ENCODE data around the gene G3BP2.

The G3BP2 gene

DNA sequence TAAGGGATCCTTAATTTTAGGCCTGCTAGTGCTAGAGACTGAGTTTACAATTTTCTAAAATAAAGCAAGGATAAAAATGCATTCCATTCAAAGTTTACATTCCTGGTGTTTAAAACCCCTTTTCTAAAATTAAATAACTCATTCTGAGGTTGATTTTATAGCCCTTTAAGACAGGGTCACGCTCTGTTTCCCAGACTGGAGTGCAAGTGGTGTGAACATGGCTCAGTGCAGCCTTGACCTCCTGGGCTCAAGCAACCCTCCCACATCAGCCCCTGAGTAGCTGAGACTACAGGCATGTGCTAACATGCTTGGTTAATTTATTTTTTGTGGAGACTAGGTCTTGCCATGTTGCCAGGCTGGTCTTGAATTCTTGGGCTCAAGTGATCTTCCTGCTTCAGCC, 36.0 kb downstream of the G3BP2 start:
- DNase-seq: no peak

GRCh38 chr4:75634951-75635350, 38.3 kb downstream of the G3BP2 start:
- DNase-seq: no peak

DNA sequence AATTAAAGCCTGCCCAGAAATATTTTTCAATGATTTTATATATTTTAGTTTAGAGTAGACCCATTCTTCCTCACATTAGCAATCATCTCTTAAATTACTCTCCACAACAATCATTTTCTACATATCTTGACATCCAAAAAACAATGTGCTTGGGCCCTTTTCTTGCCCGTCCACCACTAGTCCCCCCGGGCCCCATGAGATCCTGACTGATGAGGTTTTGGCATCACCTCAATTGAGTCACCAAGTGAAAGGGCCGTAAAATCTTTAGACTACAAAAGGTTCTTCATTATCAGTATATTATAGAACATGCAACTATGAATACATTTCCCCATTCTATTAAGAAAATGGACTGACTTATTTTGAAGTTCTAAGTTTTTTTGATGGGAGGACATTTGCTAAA, 38.9 kb downstream of the G3BP2 start:
- DNase-seq: no peak

- no peak for DNase-seq
Observed at GRCh38 chr4:75633846-75634245, 39.4 kb downstream of the G3BP2 start.

DNA sequence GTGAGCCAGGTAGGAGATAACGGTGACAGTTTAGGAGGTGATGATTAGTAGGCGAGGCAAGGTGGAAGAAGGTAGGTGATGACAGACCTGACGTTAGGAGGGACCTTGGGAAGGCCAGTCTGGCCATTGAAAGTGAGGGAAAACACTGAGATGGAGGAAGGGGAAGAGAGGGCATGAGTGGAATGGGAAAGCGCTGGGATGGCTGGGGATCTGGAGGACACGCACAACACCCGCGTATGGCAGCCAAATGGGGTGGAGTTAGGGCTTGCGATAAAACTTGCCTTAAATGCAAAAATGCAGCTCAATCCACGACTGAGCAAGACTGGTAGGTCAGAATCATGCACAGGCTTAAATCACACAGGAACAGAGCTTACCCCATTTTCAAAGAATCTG, 42.3 kb downstream of the G3BP2 start:
- DNase-seq: no peak

DNA sequence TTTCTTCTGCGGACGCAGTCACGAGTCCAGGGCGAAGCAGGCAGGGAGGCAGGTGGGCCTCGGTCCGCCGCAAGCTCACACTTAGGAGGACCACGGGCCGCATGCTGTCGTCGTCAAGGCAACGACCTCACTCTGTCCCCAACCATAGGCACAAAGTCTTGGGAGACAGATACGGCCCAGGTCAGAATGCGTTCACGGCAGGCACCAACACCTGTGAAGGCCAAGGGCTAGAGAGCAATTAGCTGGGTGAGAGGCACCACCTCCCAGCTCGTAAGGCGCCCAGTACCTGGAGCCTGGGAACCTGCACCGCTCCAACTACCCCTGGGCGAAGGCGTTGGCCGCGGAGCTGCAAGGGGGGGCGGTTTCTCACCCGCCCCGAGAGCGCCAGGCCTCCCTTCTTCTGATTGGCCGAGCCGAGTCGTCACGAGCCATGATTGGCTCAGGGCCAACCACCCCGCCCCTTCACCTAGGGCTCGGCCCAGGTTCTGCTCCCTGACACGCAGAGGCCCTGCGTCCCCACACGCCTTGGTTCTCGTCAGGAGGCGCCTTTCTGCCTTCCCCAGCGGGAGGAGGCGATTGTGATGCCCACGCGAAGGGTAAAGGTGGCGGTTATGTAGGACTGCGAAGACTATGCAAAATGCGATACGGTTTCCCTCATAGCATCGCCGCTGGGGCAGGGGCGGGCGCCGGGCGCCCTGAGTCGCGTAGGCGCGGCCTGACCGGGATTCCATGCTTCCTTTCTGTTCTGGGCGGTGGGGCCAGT, 42.9 kb downstream of the G3BP2 start, which contains the start of gene CDKL2:
CDKL2 (minus strand) TSS at position 355 of the 763 bp plus-strand sequence. CDS start 4,540 bp downstream, outside the sequence.
- peak; percentile 91 to 92 for DNase-seq

DNA sequence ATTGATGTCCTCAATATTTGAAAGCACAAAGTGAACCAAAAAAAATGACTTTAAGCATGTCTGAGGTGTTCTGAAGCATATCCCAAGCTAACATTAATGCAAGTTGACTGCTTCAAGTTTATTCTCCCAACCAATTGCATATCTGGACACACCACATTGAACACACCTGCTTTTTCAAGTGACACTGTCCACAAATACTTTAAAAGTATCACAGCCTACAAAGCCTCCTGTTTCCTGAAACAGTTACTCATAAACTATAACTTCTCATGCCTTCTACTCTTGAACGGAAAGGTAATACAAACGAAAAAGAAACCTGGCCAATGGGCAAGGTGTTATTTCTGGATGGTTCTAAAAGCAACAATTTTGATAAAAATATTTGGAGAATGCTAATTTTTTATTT, 44.0 kb downstream of the G3BP2 start:
- DNase-seq: no peak

DNA sequence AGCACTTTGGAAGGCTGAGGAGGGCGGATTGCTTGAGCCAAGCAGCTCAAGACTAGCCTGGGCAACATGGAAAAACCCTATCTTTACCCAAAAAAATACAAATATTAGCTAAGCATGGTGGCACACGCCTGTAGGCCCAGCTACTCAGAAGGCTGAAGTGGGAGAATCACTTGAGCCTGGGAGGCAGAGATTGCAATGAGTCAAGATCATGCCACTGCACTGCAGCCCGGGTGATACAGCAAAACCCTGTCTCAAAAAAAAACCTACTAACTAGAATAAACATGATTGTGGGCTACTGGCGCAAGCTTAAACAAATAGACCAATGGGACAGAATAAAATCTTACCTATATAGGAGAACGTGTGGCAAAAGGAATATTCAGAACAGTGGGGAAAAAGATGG, 50.2 kb downstream of the G3BP2 start:
- no peak for DNase-seq

- DNase-seq: no peak
Observed at GRCh38 chr4:75621715-75622114, 51.5 kb downstream of the G3BP2 start.

- DNase-seq: no peak
Observed at GRCh38 chr4:75612306-75612705, 60.9 kb downstream of the G3BP2 start.

DNA sequence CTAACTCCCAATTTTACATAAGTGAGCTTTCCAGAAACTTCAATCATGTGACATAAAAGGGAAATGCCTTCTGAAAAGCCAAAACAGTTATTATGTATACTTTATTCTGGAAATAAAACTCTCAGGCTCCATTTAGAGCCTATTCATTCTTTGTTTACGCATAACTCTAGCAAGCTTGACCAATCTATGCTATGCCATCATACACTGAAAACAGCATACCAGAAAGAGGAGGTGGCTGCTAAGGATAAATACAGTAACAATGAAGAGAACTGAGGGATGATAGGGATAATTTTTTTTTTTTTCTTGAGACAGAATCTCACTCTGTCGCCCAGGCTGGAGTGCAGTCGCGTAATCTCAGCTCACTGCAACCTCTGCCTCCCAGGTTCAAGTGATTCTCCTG, 67.3 kb downstream of the G3BP2 start:
- no peak for DNase-seq

- no peak for DNase-seq
Observed at GRCh38 chr4:75599647-75600046, 73.6 kb downstream of the G3BP2 start.

GRCh38 chr4:75598390-75598789, 74.8 kb downstream of the G3BP2 start:
- no peak for DNase-seq

DNA sequence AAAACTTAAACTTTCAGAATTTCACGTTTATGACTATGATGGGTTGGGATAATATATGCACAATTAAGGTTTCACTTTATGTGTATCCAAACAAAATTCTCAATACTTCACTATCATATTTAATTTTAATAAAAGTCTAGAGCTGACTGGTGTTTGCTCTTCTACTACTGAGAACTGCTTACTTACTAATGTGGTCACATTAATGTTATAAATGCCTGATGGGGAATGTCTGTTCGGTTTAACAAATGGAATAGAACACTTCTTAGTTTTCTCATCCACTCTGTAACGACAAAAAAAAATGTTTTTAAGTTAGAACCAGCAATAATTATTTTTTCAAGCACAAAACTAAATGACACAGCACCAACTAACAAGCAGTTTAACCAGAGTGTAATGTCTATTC, 77.2 kb downstream of the G3BP2 start:
- DNase-seq: no peak

GRCh38 chr4:75593393-75593792, 79.8 kb downstream of the G3BP2 start:
- no peak for DNase-seq

All from activated CD4-positive, alpha-beta T cell treated with anti-CD3 and anti-CD28 coated beads for 4 hours (primary cell).